OCI-LY3 (cell line): ENCODE measurements around the gene KAT14.

ENCODE experiments used
- H2AFZ ChIP-seq: fragments of 200-600, 300-600 bp; shearing (Covaris generic); 2 replicates; pipeline ENCODE4 v1.6.0; 2014; ENCODE audit warnings: antibody characterized with exemption, low read depth, low read length
- H3K27ac ChIP-seq: fragments of 200-600, 300-600 bp; sonication (generic); 2 replicates; pipeline ENCODE4 v1.5.1; 2014; ENCODE audit warnings: mild to moderate bottlenecking, low read length, moderate library complexity, mixed read lengths
- H3K27me3 ChIP-seq: fragments of 200-600, 300-600 bp; sonication (generic); 2 replicates; pipeline ENCODE4 v1.6.1; 2014; ENCODE audit warnings: low read depth, low read length, mixed read lengths
- H3K36me3 ChIP-seq: fragments of 200-600, 300-600 bp; sonication (generic); replicated peaks from 2 replicates; pipeline ENCODE3; 2014; ENCODE audit warnings: low read depth, low read length, mixed read lengths
- H3K4me1 ChIP-seq: fragments of 300-600, 200-600 bp; sonication (generic); 2 replicates; pipeline ENCODE4 v1.6.1; 2014; ENCODE audit warnings: low read length, mixed read lengths
- H3K4me2 ChIP-seq: fragments of 200-600, 300-600 bp; sonication (generic); 2 replicates; pipeline ENCODE4 v1.6.1; 2014; ENCODE audit warnings: low read length, mixed read lengths
- H3K4me3 ChIP-seq: fragments of 300-600, 200-600 bp; sonication (generic); 2 replicates; pipeline ENCODE4 v1.5.1; 2014; ENCODE audit warnings: antibody characterized with exemption, mild to moderate bottlenecking, low read length, moderate library complexity
- H3K79me2 ChIP-seq: fragments of 300-600, 200-600 bp; shearing (Covaris generic); 2 replicates; pipeline ENCODE4 v1.6.1; 2014; ENCODE audit warnings: mild to moderate bottlenecking, low read length, mixed read lengths
- H3K9ac ChIP-seq: fragments of 300-600, 200-600 bp; shearing (Covaris generic); 2 replicates; pipeline ENCODE4 v1.6.0; 2014; ENCODE audit warnings: mild to moderate bottlenecking, low read length, moderate library complexity
- H3K9me3 ChIP-seq: fragments of 200-600, 300-600 bp; shearing (Covaris generic); 2 replicates; pipeline ENCODE4 v1.6.1; 2014; ENCODE audit warnings: low read length, mixed read lengths; ENCODE audit not compliant: insufficient read depth
- H4K20me1 ChIP-seq: fragments of 200-600, 300-600 bp; sonication (generic); 2 replicates; pipeline ENCODE4 v1.6.1; 2016; ENCODE audit warnings: low read length, mixed read lengths; ENCODE audit not compliant: insufficient read depth
- EZH2phosphoT487 ChIP-seq: fragments of 200-600 bp; shearing (Covaris generic); IDR thresholded peaks from 2 replicates; pipeline ENCODE4 v1.6.1; 2018; ENCODE audit warnings: antibody characterized with exemption, mixed run types, low read depth
- TF ChIP-seq, protein P1 (sequence below): fragments of 200-600, 300-600 bp; sonication (generic); IDR thresholded peaks from 2 replicates; pipeline ENCODE4 v1.5.1; 2014; ENCODE audit warnings: antibody characterized with exemption, low read length, low read depth

The KAT14 gene

DNA sequence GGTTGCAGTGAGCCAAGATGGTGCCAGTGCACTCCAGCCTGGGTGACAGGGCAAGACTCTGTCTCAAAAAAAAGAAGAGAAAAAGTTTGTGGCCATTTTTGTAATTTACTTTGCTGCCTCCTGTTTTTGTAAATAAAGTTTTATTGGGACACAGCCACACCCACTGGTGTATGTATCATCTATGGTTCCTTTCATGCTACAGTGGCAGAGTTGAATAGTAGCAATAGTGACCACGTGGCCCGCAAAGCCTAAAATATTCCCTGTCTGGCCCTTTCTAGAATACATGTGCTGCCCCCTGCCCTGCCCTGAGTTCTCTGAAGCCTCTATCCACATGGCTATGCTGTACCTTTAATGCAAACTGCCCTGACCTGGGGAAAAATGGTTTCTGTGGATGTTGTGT, 75.3 kb downstream of the KAT14 start:
- Histone ChIP-seq H3K9me3 (no peaks in the 10 kb centered on the region), H3K79me2 (no peaks in the 10 kb centered on the region), H3K27me3 (no peaks in the 10 kb centered on the region), H3K9ac (no peak overlapping the region), H3K4me3 (no peak overlapping the region), H3K4me2 (no peak overlapping the region), H2AFZ (no peak overlapping the region), H3K27ac (no peak overlapping the region), H3K4me1 (no peaks in the 10 kb centered on the region), H4K20me1 (no peaks in the 10 kb centered on the region), H3K36me3 (no peaks in the 10 kb centered on the region)
- TF ChIP-seq EZH2phosphoT487, result no peak
- TF ChIP-seq, protein P1, sequence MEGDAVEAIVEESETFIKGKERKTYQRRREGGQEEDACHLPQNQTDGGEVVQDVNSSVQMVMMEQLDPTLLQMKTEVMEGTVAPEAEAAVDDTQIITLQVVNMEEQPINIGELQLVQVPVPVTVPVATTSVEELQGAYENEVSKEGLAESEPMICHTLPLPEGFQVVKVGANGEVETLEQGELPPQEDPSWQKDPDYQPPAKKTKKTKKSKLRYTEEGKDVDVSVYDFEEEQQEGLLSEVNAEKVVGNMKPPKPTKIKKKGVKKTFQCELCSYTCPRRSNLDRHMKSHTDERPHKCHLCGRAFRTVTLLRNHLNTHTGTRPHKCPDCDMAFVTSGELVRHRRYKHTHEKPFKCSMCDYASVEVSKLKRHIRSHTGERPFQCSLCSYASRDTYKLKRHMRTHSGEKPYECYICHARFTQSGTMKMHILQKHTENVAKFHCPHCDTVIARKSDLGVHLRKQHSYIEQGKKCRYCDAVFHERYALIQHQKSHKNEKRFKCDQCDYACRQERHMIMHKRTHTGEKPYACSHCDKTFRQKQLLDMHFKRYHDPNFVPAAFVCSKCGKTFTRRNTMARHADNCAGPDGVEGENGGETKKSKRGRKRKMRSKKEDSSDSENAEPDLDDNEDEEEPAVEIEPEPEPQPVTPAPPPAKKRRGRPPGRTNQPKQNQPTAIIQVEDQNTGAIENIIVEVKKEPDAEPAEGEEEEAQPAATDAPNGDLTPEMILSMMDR, result no peak

DNA sequence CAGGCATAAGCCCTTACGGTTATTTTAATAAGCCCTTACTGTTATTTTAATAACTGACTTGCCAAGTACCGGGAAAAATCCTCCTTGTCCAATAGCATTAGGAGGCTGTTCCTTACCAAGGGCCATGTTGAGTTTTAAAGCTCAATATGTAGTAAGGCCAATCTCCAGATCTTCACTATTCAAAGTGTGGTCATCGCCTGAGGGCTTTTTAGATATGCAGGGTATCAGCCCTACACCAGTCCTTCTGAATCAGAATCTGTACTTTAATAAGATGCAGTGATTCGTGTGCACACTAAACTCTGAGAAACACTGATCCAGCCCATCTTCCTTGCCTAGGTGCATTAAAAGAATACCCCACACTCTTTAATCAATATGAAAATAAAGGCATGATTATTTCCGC, 77.9 kb downstream of the KAT14 start:
- no peaks in the 10 kb centered on the region for H4K20me1 ChIP-seq
- no peaks in the 10 kb centered on the region for H3K36me3 ChIP-seq
- H3K27me3 ChIP-seq, result 0 out of 2 replicates have a peak, but pooled peaks cover 3% of the 10 kb centered on the region
- H3K9ac ChIP-seq, result no peak overlapping the region
- TF ChIP-seq, protein P1, result no peak
- TF ChIP-seq EZH2phosphoT487, result no peak
- no peak overlapping the region for H3K4me3 ChIP-seq
- H3K27ac ChIP-seq, result no peak overlapping the region
- H3K9me3 ChIP-seq, result no peaks in the 10 kb centered on the region
- H3K4me2 ChIP-seq, result no peak overlapping the region
- H2AFZ ChIP-seq, result no peak overlapping the region
- H3K4me1 ChIP-seq, result no peaks in the 10 kb centered on the region
- H3K79me2 ChIP-seq, result no peaks in the 10 kb centered on the region

DNA sequence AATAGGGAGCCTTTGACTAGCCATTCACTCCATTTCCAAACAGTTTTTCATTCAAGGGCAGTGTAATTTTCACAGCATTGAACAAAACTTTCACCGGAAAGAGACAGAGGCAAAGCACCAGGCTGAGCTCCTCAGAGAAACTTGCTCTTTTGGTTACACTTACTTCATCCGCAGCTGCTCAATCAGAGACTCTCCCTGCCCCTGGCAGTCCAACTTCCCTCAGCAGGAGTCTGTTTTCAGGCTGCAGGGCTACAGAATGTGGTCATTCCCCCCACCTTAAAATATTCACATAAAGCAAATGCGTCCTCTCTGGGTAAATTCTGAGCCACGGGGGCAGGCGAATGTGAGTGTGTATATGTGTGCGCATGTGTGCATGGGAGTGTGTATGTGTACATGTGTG, 80.6 kb downstream of the KAT14 start:
- H3K27me3 ChIP-seq, result peaks cover 3% of the 10 kb centered on the region; the same call in 1 of the 2 replicates
- H4K20me1 ChIP-seq, result no peaks in the 10 kb centered on the region
- no peak overlapping the region for H3K4me2 ChIP-seq
- H3K36me3 ChIP-seq, result no peaks in the 10 kb centered on the region
- no peaks in the 10 kb centered on the region for H3K9me3 ChIP-seq
- no peak overlapping the region for H2AFZ ChIP-seq
- H3K4me3 ChIP-seq, result no peak overlapping the region
- no peak overlapping the region for H3K9ac ChIP-seq
- no peaks in the 10 kb centered on the region for H3K4me1 ChIP-seq
- H3K79me2 ChIP-seq, result no peaks in the 10 kb centered on the region
- TF ChIP-seq, protein P1, result no peak
- no peak for TF ChIP-seq EZH2phosphoT487
- no peak overlapping the region for H3K27ac ChIP-seq

DNA sequence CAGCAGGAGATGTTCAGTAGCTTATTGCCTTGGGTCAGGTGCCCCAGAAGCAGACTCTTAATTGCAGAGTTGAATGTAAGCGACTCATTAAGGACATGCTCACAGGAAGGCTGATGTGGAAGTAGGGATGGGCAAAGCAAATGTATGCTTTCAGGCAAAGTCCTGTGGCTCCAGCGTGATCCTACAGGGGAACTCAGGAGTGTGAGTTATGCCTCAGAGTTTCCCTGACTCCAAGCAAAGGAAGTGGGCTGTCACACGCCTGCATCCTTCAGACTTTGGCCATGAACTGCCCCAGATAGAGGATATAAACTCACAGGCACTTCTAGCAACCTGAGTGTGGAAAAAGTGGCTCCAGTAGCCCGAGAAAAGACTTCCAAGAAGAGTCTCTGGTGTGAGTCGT, 85.7 kb downstream of the KAT14 start:
- H2AFZ ChIP-seq, result no peak overlapping the region
- H3K27ac ChIP-seq, result no peak overlapping the region
- H3K36me3 ChIP-seq, result no peaks in the 10 kb centered on the region
- H3K27me3 ChIP-seq, result peaks cover 3% of the 10 kb centered on the region; the same call in 1 of the 2 replicates
- TF ChIP-seq, protein P1, result no peak
- no peak for TF ChIP-seq EZH2phosphoT487
- no peak overlapping the region for H3K4me3 ChIP-seq
- no peaks in the 10 kb centered on the region for H3K4me1 ChIP-seq
- H4K20me1 ChIP-seq, result no peaks in the 10 kb centered on the region
- no peaks in the 10 kb centered on the region for H3K9me3 ChIP-seq
- no peaks in the 10 kb centered on the region for H3K79me2 ChIP-seq
- no peak overlapping the region for H3K9ac ChIP-seq
- H3K4me2 ChIP-seq, result no peak overlapping the region
